Stimulated activated CD4-positive, alpha-beta T cell treated with anti-CD3 and anti-CD28 coated beads, Interleukin-2, amount 100 ng/mL, for 24 hours (primary cell): ENCODE measurements around the gene CCDC30.
"Not testable (repeated sequence)": the region's sequence is repeated elsewhere in the genome, so short reads cannot be mapped to it uniquely, and the experiment has no call there.

Source experiments
- DNase-seq, 2 donors: peaks; one replicate each; pipeline ENCODE4 v3.0.0-alpha.2; 2020

Gene CCDC30

GRCh38 chr1:42533101-42533863 is 70.2 kb downstream of the CCDC30 start:
- no peak for DNase-seq

- no peak for DNase-seq
Observed at GRCh38 chr1:42541104-42541503, 78.0 kb downstream of the CCDC30 start.

DNA sequence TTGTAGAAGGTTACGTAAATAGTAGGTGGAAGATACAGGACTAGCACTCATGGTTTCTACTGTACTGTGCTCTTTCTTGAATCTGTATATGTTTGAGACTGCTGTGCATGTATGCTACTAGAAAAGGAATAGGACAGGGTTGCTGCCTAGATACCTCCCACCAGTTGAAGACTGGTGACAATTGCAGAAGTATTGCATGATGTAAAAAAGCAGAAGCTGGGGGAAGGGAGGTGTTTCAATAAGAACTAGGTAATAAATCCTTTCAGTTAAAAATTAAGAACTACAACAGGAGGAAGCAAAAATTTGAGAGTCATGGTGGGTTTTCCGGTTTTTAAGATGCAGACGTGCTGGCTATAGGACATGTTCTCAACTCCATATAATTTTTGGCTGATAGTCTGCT is 88.1 kb downstream of the CCDC30 start:
- no peak for DNase-seq

DNA sequence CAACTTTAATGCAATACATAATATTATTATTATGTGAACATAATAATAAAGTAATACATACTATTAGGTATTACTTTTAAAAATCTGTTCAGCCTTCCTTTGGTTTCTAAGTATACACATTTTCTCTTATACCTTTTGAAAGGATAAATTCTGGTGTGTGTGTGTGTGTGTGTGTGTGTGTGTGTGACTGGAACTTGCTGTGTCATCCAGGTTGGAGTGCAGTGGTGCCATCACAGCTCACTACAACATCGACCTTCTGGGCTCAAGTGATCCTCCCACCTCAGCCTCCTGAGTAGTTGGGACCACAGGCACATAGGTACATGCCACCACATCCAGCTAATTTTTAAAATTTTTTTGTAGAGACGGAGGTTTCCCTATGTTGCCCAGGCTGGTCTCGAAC is 88.5 kb downstream of the CCDC30 start:
- no peak for DNase-seq

DNA sequence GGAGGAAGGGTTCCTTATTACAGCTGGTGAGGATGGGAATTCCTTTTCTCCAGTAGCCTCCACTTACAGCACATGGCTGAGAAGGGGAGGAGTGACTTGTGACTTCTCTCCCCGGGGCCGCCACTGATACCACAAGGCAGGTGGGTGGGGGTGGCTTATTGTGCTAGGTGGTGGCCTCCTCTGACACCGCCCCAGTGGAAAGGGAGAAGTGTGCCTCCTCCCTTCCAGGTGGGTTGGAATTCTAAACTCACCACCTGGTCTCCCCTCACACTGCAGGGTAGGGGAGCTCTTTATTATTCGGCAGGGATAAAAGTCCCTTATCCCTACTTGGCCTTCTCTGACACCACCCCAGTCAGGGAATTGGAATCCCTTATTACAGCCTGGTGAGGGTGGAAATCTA is 89.5 kb downstream of the CCDC30 start:
- no peak for DNase-seq

DNA sequence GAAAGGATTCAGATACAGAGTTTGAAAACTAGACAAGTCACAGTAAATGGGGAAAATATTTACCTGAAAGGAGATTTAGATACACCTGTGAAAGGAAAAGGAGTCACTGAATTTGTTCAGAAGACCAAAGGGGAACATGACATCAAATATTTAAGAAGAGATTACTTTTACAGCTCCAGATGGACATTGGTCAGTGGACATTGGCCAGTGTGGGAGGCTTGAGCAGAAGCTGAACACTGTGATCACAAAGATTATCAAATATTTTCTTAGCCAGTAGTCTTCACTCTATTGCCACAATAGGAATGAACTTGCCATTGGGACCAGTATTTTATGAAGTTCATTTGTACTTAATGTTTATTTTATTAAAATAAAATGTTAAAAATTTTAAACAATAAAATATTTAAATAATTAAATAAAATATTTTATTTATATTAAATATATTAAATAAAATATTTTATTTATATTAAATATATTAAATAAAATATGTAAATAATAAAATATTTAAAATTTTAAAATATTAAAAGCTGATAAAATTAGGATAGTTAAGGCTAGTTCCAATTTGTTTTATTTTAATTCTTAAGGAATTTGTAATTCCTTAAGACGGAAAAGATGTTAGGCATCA is 94.3 kb downstream of the CCDC30 start:
- no peak for DNase-seq

- DNase-seq: no peak
Observed at GRCh38 chr1:42567038-42567437, 104.0 kb downstream of the CCDC30 start.

GRCh38 chr1:42576935-42577334 is 113.8 kb downstream of the CCDC30 start:
- DNase-seq: no peak

DNA sequence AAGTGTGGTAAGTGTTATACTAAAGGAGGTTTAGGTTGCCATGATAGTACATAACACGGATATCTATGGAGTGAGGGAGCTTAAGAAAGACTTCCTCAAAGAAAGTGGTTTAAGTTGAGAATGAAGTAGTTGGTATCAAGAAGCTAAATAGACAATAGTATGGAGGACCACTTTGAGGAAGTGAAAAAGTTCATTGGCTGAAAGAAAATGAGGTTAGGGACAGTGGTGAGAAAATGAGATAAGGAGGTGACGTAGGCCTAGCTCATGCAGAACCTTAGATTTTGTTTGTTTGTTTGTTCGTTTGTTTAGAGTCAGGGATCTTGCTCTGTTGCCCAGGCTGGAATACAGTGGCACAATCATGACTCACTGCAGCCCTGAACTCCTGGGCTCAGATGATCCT is 122.9 kb downstream of the CCDC30 start:
- no peak for DNase-seq

DNA sequence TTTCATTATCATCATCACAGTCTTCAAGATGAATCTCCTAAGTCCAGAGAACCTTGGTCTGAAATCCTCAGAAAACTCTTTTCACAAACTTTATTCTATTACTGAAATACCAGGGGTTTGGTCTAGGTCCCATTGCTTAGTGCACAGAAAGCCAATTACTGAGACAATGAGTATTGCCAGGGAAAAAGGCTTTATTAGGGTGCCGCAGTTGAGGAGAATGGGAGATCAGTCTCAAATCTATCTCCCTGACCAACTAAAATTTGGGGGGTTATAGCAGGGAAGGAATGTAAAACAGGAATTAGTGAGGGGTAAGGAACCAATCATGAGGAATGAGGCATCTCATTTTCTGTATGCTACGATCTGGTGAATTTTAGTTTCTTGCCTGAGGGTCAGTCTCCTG is 124.7 kb downstream of the CCDC30 start:
- no peak for DNase-seq

GRCh38 chr1:42592811-42593210 is 129.7 kb downstream of the CCDC30 start:
- DNase-seq: no peak

- no peak for DNase-seq
Observed at GRCh38 chr1:42593486-42594100, 130.5 kb downstream of the CCDC30 start.

DNA sequence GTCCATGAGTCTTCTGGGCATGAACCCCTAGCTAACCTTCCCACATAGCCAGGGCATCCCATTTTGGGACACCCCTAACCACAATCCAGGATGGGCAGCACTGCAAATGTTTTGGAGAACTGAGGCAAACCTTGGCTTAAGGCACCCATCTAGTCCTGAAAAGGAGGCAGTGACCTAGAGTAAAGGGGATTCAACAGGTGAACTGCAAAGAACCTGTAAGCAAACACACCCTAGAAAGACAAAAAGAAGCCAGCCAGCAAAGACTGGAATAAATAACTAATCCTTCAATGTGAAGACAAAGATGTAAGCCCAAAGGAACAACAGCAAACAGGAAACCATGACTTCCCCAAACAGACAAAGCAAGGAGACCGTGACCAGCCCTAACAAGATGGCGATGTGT is 138.4 kb downstream of the CCDC30 start:
- no peak for DNase-seq

DNA sequence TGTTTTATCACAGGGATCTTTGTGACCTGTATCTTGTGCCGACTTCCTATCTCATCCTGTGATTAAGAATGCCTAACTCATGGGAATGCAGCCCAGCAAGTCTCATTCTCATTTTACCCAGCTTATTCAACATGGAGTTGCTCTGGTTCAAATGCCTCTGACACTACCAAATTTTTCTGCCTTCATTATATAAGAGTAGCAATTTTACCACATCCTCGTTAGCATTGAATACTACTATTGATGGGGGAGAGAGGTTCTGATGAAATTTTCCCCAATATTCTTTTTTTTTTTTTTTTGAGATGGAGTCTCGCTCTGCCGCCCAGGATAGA is 150.7 kb downstream of the CCDC30 start:
- no peak for DNase-seq

DNA sequence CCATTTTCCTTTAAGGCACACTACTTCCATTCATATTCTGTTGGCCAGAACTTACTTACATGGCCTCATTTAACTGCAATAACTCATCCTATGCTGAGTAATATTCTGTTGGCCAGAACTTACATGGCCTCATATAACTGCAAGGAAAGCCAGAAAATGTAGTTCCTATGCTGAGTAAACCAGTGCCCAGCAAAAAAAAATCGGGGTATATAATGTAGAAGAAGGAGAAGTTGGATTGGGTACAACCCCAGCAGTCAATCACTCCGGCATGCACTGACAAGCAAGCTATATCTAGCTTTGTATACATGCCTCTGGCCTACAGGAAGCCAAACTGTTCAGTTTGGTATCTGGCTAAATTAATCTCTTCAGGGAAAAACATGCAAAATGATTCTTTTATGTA is 155.8 kb downstream of the CCDC30 start:
- no peak for DNase-seq

GRCh38 chr1:42620307-42620706 is 157.2 kb downstream of the CCDC30 start:
- no peak for DNase-seq

- DNase-seq: not testable (repeated sequence)
Observed at GRCh38 chr1:42621180-42621579, 158.1 kb downstream of the CCDC30 start.

DNA sequence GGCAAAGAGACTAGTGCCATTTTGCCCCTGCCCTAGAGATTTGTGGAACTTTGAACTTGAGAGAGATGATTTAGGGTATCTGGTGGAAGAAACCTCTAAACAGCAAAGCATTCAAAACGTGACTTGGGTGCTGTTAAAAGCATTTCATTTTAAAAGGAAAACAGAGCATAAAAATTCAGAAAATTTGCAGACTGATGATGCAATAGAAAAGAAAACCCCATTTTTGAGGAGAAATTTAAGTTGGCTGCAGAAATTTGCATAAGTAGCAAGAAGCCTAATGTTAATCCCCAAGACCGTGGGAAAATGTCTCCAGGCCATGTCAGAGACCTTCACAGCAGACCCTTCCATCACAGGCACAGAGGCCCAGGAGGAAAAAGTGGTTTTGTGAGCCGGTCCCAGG is 164.1 kb downstream of the CCDC30 start:
- not testable (repeated sequence) for DNase-seq

- DNase-seq: no peak
Observed at GRCh38 chr1:42639116-42639515, 176.0 kb downstream of the CCDC30 start.

- DNase-seq: no peak
Observed at GRCh38 chr1:42646056-42646455, 183.0 kb downstream of the CCDC30 start.

- DNase-seq: no peak
Observed at GRCh38 chr1:42657201-42657600, 194.1 kb downstream of the CCDC30 start.

DNA sequence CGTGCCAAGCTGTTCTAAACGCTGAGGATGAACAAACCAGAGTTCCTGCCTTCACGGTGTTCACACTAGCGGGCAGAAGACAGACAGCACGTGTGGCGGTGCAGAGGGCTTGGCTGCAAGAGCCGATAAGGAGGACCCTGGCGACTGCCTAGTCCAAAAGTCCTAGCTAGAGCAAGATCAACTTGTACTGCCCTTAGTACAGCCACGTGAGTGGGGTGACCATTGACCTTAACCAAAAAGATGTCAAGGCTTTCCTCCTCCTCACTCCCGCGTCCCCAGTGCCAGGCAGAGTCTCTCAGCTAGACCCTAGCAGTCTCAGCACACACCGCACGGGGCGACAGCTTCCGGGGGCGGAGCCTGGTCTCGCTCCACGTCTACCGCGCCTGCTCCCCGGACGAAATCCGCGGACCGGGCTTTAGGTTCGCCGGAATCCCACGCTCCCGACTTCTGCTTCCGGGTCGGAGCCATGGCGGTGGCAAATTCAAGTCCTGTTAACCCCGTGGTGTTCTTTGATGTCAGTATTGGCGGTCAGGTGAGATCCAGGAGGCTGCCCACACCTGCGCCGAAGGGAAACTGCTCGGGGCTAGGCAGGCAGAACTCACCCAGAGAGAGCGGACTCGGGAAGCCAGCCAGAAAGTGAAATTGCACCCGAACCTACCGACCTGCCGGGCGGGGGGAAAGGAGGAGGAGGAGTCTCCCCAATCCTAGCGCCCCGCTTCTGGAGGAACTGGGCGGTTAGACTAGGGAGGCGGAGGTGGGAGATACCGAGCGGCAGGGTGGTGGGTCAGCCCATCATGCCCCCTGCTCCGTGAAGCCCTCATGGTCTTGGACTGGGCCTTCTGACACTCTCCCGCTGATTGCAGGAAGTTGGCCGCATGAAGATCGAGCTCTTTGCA is 195.1 kb downstream of the CCDC30 start, which contains the start of gene PPIH:
PPIH (plus strand) TSS at position 443 of the 896 bp plus-strand sequence; CDS start at position 467, 24 bp downstream.
- DNase-seq: peak; percentile 97

- no peak for DNase-seq
Observed at GRCh38 chr1:42658877-42659337, 195.8 kb downstream of the CCDC30 start.
